HG02763 (cell line): Measurements from ENCODE around the gene MAOB.
"Not testable (repeated sequence)": the region's sequence is repeated elsewhere in the genome, so short reads cannot be mapped to it uniquely, and the experiment has no call there.

ENCODE experiments used
- ATAC-seq: cut with Tn5 transposase; IDR thresholded peaks from one replicate; pipeline ENCODE4 v1.9.1; 2021; ENCODE audit warnings: mild to moderate bottlenecking, moderate library complexity; ENCODE audit not compliant: unreplicated experiment

Gene MAOB

DNA sequence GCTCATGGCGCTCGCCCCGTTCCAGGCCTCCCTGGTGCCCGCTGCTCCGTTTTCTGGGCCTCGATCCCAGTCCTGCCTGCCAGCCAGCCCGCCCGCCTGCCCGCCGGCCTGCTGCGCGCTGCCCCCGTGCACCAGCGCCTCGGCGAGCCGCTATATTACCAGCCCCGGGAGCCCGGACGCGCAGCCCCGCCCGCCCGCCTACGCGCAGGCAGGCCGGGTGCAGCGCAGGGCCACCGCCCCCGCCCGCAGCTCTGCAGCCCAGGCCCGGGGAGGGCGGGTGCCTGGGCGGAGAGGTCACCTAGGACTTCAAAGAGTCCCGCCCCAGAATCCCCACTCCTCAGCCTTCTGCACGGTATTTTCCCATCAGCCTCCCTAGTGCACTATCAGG, at the start of gene MAOB:
TSS of gene MAOB (minus strand) at position 157 of the 388 bp plus-strand sequence. CDS start at position 6, 151 bp downstream.
- ATAC-seq, result no peak

DNA sequence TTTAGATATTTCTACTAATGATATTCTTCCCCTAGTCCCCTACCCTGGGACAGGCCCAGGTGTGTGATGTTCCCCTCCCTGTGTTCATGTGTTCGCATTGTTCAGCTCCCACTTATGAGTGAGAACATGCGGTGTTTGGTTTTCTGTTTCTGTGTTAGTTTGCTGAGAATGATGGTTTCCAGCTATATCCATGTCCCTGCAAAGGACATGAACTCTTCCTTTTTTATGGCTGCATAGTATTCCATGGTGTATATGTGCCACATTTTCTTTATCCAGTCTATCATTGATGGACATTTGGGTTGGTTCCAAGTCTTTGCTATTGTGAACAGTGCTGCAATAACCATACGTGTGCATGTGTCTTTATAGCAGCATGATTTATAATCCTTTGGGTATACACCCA, 39.8 kb upstream of the MAOB start:
- ATAC-seq, result not testable (repeated sequence)

DNA sequence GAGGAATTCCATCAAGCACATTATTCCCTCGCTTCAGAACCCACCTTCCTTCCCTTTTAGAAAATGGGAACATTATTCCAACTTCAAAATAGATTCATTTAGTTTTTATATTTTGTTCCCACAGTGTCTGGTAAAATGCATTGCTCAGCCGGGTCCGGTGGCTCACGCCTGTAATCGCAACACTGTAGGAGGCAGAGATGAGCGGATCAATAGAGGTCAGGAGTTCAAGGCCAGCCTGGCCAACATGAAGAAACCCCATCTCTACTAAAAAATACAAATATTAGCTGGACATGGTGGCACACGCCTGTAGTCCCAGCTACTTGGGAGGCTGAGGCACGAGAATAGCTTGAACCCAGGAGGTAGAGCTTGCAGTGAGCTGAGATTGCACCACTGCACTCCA, 28.5 kb upstream of the MAOB start:
- not testable (repeated sequence) for ATAC-seq

DNA sequence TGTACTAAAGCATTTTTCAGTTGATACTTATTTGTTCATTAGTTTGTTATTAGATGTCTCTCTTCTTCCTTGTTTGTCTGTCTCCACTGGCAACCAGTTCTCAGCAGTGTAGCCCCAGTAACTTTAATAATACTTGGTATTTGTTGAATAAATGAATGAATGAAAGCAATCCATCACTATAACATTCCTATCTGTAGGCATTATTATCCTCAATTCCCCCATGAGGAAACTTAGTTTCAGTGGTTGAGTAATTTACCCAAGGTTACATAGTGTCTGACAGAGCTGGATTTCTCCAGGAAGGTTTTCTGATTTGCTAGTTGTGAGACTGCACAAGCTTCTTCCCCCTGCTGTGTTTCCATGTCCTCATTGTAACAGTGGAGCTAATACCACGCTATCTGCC, 27.8 kb upstream of the MAOB start:
- ATAC-seq, result no peak

DNA sequence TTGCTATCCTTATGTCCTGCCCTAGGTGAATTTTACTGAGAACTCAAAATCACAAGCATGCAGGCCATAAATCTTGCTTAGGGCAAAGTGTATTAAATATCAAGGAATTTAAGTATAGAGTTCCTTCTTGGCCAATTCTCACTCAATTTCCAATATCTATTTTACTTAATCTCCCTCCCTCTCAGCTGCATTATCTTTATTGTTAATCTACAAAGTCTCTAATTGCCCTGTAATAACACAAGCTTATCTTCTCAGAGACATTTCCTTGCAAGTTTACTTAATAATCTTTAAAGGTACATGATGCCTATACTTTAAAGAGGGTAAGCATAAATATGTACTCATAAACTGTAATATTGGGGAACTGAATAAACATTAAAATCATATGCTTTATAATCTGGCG, 26.9 kb upstream of the MAOB start:
- ATAC-seq, result no peak

DNA sequence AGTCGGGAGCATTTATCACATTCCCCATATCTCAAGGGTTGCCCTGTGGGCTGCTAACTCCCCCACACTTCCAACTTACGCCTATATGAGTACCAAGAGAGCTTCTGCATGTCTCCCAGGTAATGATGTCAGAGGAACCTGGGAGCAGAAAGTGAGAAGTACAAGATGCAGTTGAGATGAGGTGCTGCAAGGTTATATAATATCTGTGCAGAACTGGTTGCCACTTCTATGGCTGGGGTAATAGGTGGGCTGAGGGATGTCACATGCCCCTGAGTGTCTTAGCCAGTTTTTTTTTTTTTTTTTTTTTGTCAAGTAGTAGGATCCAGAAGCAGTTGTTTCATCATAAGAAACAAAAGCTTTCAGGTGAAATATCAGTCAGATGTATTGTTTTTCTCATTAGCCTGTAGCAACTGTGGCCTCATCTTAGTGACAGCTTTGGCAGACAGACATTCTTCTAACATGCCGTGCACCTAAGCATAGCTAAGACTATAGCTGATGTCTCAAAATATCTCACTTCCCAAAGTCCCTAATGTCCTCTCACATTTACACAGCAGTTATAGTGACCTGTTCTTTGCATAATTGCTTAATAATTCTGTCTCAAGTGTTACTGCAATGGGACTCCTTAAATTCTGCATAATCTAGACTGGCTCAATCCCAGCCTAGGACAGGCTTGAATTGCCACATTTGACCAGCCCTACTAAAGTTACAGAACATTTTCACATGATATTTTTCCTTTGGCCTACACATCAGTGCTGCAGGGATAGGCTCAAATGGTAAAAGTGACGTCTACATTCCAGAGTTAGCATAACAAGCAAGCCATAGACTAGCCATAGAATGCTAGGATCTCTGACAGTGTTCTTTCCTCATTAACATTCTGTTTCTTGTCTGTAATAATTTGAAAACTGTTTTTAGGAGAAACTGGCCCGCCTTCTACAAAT, 17.9 kb upstream of the MAOB start:
- no peak for ATAC-seq

DNA sequence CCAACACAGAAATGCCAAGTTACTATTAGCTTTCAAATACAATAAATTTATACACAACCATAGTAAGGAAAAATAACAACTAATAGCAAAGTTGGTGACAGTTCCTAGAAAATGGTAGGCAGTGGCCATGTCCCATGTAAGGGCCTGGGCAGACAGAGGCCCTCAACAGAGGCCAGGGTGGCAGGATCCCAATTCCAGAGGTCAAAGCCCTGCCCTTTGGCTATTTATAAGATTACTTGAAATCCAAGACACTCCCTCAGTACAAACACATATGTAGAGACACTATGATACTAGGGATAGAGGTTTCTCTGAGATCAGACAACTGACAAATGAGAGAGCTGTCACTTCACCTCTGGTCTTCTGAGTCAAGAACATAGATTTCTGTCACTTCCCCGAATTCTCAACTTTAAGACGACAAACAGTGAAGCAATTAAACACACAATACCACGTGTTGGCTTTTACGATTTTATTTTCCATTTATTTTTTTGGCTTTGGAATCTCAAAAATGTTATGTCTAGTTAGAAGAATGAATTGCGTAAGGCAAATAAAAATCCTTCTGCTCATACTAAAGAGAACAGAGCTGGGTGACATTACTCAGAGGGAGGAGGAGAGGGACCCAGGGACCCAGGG, 16.3 kb upstream of the MAOB start:
- ATAC-seq, result no peak

DNA sequence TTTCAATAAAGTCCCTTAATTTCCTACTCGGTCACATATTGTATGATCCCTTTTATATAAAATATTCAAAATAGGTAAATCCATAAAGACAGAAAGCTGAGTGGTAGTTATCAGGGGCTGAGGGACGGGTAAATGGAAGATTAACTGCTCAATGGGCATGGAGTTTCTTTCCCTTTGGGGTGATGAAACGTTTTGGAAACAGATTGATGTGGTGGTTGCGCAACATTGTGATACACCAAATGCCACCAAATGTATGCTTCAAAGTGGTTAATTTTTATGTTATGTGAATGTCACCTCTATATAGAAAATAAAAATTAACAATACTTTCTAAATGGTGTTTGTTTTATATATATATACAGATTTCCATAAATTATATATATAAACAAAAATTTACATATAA, 15.0 kb upstream of the MAOB start:
- ATAC-seq, result no peak

DNA sequence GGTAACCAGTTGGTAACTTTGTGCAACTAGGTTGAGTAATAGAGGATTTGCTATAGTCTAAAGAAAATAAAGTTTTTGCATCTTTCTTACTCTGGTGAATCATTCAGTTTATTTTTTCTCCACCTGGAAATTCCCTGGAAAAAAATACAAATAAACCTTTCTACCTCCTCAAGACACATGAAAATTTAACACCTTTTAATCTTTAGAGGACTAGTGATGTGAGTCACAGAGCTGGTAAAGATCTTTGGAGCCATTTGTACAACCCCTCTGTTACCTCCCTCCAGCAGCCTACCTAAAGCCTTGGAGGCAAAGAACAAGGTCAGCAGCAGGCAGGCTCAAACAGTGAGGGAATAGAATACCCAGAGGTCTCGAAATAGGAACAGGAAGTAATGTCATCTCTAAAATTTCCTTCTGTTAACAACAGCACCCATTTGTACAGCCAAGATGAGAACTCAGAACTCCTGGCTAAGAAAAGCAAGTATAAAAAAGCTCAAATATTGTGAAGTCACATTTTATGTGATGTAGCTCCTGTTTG, 10.2 kb upstream of the MAOB start:
- ATAC-seq, result no peak

DNA sequence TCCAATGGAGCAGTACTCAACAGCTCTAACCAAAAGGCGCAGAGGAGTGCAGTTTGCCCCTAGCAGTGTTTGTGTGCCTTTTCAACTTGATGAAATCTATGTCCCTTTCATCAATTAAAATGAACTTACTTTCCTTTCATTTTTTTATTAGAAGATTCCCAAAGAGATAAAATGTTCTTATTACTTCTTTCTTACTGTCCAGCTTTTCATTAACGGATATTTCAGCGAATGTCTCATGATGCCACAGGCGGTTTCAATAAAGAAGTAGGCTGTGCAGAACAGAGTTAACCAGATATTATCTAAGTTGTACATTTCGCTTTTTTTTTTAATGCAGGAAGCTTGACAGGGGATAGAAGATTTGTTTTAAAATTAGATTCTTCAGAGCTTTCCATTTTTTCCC, 3.4 kb upstream of the MAOB start:
- ATAC-seq, result no peak

DNA sequence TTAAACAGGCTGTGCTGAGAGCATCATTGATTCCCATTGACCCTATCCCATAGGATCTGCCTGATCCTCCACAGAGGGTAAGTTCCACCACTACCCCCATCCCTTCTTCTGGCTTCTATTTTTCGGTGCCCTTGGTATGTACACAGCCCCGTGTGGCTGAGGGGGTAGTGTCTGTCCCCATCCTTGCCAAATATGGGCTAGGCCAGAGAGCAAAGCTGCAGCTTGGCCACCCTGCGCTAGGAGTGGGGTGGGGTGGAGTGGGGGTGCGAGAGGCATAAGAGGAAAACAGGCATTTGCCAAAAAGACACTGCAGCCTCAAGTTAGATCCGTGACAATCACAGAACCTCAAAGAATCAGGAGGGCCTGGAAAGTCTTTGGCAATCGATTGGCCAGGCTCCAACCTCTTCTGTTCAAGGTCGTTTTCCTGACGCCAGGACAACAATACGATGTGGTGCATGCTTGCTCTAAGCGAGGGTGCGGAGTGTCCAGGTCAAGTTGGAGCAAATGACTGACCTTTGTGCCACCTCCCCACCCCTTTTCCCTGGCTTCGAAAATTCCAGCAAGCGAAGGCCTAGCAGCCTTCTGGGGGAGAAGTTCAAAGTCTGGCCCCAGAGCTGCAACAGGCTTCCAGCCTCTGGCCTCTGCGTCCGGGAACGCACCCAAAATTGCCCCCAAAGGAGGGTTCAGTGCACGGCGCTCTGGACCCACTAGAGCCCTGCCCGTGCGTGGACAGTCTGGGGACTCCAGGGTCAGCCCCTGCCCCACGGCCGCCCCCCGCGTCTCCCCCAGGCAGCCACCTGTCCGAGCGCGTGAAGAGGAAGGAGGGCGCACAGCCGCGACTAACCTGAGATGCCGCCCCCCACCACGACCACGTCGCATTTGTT, 598 bp downstream of the MAOB start:
- ATAC-seq, result no peak

DNA sequence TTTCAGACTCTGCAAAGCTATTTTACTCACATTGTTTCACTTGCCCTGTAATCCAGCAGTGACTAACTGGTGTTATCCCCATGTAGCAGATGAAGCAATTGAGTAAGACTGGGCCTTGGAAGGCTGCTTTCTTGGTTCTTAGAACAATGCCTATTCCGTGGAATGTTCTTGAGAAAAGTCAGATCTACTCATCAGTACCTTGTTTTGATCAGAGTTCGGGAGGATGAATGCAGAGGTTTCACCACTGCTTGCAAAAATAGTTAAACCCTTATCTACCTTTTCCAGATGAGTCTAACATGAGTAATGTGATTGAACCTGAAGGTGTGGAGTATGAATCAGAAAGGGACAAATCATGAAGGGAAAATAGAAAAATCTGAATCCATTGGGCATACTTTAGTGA, 1.8 kb downstream of the MAOB start:
- no peak for ATAC-seq

DNA sequence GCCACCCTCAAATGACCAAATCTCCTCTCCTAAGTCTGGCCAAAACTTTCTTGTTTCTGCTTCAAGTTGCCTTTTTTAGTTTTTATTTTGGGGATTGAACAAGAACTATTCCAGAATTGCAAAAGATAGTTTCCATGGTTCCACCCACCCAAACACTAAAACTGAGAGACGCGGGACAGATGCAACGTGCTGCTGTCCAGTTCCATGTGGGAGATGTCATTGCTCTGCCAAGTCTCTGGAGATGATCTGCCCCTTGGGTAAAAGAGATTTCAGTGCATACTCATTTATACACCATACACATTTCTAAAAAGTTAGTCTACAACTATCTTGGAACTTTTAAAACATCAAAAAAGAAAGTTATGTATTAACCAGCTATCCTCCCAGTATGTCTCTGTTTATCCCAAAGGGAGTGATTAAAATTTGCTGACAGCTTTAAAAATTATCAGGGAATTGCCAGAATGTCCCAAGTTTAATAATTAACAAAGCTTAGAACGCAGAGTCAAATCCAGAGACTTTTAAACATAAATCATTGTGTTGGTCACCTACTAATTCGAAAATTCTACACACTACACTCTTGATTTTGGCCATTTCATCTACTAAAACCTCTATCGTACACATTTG, 3.2 kb downstream of the MAOB start:
- ATAC-seq, result no peak

DNA sequence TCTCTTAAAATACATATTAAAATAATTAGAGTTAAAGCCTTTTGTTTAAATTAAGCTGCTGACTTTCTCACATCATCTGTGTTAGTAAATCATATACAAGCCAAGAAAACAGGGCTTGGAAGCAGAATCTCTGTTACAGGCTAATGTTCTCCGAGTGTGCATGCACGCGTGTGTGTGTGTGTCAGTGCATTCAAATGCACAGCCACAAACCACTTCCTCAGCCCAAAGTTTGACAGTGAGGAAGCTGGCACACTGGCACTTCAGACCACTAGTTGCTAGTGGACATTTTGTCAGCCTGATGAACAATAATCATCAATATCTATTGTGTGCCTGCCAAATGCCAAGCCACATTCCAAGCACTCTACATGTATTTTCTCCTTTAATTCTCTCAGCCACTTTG, 5.6 kb downstream of the MAOB start:
- no peak for ATAC-seq

DNA sequence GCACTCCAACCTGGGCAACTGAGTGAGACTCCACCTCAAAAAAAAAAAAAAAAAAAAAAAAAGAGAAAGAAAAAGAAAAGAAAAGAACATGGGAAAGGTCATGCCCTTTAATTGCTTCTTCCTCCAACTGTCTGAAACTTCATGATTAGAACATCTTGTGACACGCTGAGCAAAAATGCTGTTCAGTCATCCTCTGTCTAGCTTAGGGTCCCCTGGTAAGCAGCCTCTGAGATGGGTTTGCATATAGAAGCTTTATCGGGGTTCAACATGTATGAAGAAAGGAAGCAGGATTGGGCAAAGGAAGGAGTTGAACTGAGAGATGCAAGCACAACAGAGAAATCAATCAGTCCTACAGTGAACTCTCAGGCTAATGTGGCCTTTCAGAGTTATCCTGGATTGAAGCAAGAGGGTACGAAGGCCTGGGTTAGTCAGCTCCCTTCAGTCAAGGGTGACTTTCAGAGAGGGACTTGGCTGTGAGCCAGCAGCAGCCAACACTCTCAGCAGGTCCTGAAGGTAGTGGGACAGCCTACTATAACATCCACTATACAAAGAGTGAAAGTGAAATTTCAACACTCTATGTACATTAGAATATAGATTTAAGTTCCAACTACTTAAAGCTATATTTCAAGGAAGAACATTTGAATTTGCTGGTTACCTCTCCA, 11.4 kb downstream of the MAOB start:
- no peak for ATAC-seq

DNA sequence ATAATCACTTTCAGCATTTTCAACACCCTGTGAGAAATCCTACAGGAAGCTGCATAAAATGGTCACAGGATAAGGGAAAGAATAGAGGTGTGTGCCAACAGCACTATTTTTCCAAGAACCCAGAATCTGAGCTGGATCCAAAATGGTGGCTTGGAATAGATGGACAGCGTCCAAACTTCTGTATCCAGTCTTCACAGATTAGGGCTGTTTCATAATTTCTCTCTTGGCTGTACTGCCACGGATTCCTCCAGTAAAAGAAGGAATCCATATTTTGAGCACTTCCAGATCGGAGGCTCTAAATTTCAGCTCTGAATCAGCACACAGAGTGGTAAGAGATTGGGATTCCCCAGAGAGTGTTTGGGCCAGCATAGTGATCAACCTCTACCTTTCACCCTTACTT, 12.2 kb downstream of the MAOB start:
- no peak for ATAC-seq

DNA sequence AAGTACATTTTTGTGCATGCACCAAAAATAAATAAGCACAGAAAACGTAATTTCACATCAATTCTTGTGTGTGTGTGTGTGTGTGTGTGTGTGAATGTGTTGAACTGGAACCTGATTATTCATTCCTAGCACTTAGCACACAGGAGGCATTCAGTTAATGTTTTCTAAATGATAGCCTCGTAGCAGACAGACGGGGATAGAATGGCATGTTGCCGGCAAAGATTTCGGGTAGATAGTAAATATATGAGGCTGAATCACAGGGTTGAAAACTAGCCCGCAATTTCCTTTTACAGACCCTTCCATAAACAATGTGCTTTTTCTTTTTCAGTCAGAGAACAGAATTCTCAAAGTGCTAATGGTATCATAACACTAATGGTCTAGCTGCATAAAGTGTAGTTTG, 13.5 kb downstream of the MAOB start:
- no peak for ATAC-seq

DNA sequence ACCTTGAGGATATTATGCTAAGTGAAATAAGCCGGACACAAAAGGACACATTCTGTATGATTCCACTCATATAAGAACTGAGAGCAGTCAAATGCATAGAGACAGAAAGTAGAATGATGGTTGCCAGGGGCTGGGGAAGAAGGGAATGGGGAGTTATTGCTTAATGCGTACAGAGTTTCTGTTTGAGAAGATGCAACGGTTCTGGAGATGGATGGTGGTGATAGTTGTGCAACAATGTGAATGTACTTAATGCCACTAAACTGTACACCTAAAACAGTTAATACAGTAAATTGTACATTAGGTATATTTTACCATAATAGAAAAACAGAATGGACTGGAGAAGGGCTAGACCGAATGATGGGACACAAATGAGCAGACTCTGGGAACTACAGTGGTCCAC, 15.8 kb downstream of the MAOB start:
- ATAC-seq, result no peak

DNA sequence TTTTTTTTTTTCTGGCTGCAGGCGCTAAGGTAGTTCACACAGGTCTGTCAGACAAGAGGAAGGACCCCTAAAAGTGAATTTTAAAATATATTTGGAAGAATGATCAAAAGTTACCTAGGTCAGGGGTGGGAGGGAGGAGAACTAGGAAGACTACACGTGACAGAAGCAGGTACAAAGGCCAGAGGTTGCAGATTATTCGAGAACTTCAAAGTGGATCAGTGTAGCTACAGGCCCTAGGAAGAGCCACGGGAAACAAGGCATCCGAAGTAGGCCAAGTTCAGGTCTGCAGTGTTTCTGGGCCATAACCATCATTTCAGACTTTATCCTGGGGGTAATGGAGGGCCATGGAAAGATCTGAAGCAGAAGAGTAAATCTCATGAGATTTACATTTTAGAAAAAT, 16.5 kb downstream of the MAOB start:
- no peak for ATAC-seq

DNA sequence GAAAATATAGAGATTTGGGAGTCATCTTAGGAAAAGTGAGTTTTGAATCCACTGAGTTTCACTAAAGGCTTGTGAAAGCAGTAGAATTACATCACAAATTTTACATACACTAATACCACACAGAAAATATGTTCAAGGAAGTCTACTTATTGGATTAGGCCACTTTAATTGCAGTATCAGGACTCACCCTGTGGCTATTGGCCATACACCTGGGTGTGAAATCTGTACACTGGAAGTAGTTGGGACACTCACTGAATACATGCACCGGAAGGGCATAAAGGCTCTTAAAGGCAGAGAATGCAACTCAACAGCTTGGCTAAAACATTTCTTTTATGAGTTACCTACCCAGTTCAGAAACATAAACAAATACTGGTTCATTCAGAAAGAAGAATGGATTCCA, 19.8 kb downstream of the MAOB start:
- no peak for ATAC-seq
